ENCODE results near the gene SUN5. TPM values are rescaled to one million over a fixed set of nuclear protein-coding genes. Genes with fewer than 3 reads are reported as not detected.

Gene SUN5
- polyA plus RNA-seq, 2 of the 4 experiments (the other 2 are of a cell fraction) = not detected

DNA sequence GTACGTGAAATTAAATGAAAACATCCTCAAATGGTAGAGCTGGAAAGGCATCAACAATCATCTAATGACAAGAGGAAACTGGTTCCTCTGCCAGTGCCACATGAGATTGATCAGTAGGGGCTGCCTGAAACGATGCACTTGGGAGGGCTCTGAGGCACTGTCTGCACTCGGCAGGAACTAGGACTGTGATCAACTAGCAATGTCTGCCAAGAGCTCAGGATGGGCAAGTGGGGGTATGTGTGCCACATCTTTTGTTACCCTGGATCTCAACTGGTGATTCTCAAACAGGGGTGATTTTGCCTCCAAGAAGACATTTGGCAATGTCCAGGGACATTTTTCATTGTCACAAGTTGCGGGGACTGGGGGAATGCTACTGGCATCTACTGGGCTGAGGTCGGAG lies 29.1 kb upstream of the SUN5 start:
- Histone ChIP-seq H3K27ac (no peak overlapping the region), H3K4me1 (no peaks in the 10 kb centered on the region), H3K9me3 (no peaks in the 10 kb centered on the region), H3K4me3 (no peak overlapping the region), H3K4me2 (no peak overlapping the region)
- TF ChIP-seq ZC3H11A (IDR thresholded peaks at IDR 0.05) (no peak), RAD21 (conservative IDR thresholded peaks at IDR 0.05 in 1 of 2, IDR thresholded peaks at IDR 0.05 in 1 of 2) (no peak), KDM1A (IDR thresholded peaks at IDR 0.05; ENCODE audit: low read depth) (no peak), NR3C1 (IDR thresholded peaks at IDR 0.05) (no peak), TP53 (CRISPR knock-in tag; IDR thresholded peaks at IDR 0.05) (no peak), EP300 (IDR thresholded peaks at IDR 0.05) (no peak), RCOR1 (IDR thresholded peaks at IDR 0.05; ENCODE audit: low read depth, low read length) (no peak), HEYL (CRISPR knock-in tag; IDR thresholded peaks at IDR 0.05) (no peak), ZSCAN20 (CRISPR knock-in tag; IDR thresholded peaks at IDR 0.05) (no peak), NPAS2 (CRISPR knock-in tag; IDR thresholded peaks at IDR 0.05; ENCODE audit: borderline replicate concordance) (no peak)
- TF ChIP-seq, protein P1, sequence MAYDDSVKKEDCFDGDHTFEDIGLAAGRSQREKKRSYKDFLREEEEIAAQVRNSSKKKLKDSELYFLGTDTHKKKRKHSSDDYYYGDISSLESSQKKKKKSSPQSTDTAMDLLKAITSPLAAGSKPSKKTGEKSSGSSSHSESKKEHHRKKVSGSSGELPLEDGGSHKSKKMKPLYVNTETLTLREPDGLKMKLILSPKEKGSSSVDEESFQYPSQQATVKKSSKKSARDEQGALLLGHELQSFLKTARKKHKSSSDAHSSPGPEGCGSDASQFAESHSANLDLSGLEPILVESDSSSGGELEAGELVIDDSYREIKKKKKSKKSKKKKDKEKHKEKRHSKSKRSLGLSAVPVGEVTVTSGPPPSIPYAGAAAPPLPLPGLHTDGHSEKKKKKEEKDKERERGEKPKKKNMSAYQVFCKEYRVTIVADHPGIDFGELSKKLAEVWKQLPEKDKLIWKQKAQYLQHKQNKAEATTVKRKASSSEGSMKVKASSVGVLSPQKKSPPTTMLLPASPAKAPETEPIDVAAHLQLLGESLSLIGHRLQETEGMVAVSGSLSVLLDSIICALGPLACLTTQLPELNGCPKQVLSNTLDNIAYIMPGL (CRISPR knock-in tag; IDR thresholded peaks at IDR 0.05; ENCODE audit: borderline replicate concordance) = no peak
- TF ChIP-seq, protein P2, sequence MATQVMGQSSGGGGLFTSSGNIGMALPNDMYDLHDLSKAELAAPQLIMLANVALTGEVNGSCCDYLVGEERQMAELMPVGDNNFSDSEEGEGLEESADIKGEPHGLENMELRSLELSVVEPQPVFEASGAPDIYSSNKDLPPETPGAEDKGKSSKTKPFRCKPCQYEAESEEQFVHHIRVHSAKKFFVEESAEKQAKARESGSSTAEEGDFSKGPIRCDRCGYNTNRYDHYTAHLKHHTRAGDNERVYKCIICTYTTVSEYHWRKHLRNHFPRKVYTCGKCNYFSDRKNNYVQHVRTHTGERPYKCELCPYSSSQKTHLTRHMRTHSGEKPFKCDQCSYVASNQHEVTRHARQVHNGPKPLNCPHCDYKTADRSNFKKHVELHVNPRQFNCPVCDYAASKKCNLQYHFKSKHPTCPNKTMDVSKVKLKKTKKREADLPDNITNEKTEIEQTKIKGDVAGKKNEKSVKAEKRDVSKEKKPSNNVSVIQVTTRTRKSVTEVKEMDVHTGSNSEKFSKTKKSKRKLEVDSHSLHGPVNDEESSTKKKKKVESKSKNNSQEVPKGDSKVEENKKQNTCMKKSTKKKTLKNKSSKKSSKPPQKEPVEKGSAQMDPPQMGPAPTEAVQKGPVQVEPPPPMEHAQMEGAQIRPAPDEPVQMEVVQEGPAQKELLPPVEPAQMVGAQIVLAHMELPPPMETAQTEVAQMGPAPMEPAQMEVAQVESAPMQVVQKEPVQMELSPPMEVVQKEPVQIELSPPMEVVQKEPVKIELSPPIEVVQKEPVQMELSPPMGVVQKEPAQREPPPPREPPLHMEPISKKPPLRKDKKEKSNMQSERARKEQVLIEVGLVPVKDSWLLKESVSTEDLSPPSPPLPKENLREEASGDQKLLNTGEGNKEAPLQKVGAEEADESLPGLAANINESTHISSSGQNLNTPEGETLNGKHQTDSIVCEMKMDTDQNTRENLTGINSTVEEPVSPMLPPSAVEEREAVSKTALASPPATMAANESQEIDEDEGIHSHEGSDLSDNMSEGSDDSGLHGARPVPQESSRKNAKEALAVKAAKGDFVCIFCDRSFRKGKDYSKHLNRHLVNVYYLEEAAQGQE (IDR thresholded peaks at IDR 0.05) = no peak
- DNase-seq (ENCODE audit: low read depth in 1 of 2, low spot score in 1 of 2) = no peak
- ATAC-seq = no peak
- POLR2A ChIA-PET = no interaction called here
- 11% methylated on average over 5 of the region's 5 CpGs for WGBS (ENCODE audit: missing lambda C conversion rate)
- no peak for FAIRE-seq
- CTCF ChIA-PET = no interaction called here

DNA sequence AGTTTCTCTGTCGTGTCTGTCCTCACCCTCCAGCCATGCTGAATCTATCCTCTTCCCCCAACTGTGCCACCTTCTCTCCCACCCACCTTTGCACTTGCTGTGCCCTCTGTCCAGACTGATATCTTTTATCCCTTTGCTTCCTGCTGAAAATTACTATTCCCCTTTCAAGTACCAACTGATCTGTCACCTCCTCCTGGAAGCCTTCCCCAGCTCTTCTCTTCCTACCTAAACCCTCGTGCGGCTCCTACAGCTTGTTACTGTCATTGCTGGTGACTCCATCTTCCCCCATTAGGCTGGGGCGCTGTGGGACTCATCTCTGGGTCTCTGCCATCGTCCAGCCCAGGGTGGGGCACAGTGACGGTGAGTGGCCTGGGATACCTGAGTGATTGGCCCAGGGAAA lies 28.3 kb upstream of the SUN5 start:
- FAIRE-seq = no peak
- no peak for DNase-seq (ENCODE audit: low read depth in 1 of 2, low spot score in 1 of 2)
- TF ChIP-seq POLR2AphosphoS2 (conservative IDR thresholded peaks at IDR 0.05; ENCODE audit: low read length) = no peak
- TF ChIP-seq RNF2 (IDR thresholded peaks at IDR 0.05; ENCODE audit: borderline replicate concordance, low read depth) = no peak
- TF ChIP-seq KDM1A (IDR thresholded peaks at IDR 0.05; ENCODE audit: low read depth) = no peak
- no peak for TF ChIP-seq CBX2 (IDR thresholded peaks at IDR 0.05; ENCODE audit: borderline replicate concordance, low read depth)
- no peak for TF ChIP-seq FOXS1 (CRISPR knock-in tag; IDR thresholded peaks at IDR 0.05)
- no peak for TF ChIP-seq MAFK (IDR thresholded peaks at IDR 0.05; ENCODE audit: partially characterized antibody)
- TF ChIP-seq RFX5 (IDR thresholded peaks at IDR 0.05) = no peak
- no peak for TF ChIP-seq TFCP2L1 (CRISPR knock-in tag; IDR thresholded peaks at IDR 0.05)
- TF ChIP-seq HEYL (CRISPR knock-in tag; IDR thresholded peaks at IDR 0.05) = no peak
- TF ChIP-seq, protein P3, sequence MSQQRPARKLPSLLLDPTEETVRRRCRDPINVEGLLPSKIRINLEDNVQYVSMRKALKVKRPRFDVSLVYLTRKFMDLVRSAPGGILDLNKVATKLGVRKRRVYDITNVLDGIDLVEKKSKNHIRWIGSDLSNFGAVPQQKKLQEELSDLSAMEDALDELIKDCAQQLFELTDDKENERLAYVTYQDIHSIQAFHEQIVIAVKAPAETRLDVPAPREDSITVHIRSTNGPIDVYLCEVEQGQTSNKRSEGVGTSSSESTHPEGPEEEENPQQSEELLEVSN (IDR thresholded peaks at IDR 0.05; ENCODE audit: borderline replicate concordance, low read depth) = no peak
- TF ChIP-seq RARB (CRISPR knock-in tag; IDR thresholded peaks at IDR 0.05) = no peak
- Histone ChIP-seq H3K4me2 (no peak overlapping the region), H3K4me1 (no peaks in the 10 kb centered on the region), H3K27ac (no peak overlapping the region), H3K9me3 (no peaks in the 10 kb centered on the region), H3K4me3 (no peak overlapping the region)
- no peak for ATAC-seq
- 21% methylated on average over 6 of the region's 6 CpGs for WGBS (ENCODE audit: missing lambda C conversion rate)
- POLR2A ChIA-PET = no interaction called here
- CTCF ChIA-PET = interaction anchor here (0.7 kb wide), 1 partner anchor 10 kb away, joined by 3 read pairs; no protein-coding TSS in a partner anchor

Data from A549 (cell line).